Measurements from ENCODE around the gene RHBDD1.

The RHBDD1 gene, protein sequence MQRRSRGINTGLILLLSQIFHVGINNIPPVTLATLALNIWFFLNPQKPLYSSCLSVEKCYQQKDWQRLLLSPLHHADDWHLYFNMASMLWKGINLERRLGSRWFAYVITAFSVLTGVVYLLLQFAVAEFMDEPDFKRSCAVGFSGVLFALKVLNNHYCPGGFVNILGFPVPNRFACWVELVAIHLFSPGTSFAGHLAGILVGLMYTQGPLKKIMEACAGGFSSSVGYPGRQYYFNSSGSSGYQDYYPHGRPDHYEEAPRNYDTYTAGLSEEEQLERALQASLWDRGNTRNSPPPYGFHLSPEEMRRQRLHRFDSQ

GRCh38 chr2:226835796-226836547 lies at the start of gene RHBDD1:
RHBDD1 (plus strand) TSS chr2:226836054; CDS start chr2:226864694, 28,640 bp downstream.
- FAIRE-seq (peak; percentile 89), DNase-seq (ENCODE audit: insufficient read length, low spot score) (peak; percentile 82)
- peak; percentile 92 for TF ChIP-seq POLR2A (IDR thresholded peaks at IDR 0.05; ENCODE audit: low read depth, low read length)

- DNase-seq (ENCODE audit: insufficient read length, low spot score) (no peak), FAIRE-seq (no peak)
- TF ChIP-seq POLR2A (IDR thresholded peaks at IDR 0.05; ENCODE audit: low read depth, low read length), result no peak
These were observed 47.8 kb upstream of the RHBDD1 start for GRCh38 chr2:226788064-226788463.

- no peak for FAIRE-seq
- no peak for TF ChIP-seq POLR2A (IDR thresholded peaks at IDR 0.05; ENCODE audit: low read depth, low read length)
- no peak for DNase-seq (ENCODE audit: insufficient read length, low spot score)
These were observed 46.9 kb upstream of the RHBDD1 start for GRCh38 chr2:226788881-226789490.

DNA sequence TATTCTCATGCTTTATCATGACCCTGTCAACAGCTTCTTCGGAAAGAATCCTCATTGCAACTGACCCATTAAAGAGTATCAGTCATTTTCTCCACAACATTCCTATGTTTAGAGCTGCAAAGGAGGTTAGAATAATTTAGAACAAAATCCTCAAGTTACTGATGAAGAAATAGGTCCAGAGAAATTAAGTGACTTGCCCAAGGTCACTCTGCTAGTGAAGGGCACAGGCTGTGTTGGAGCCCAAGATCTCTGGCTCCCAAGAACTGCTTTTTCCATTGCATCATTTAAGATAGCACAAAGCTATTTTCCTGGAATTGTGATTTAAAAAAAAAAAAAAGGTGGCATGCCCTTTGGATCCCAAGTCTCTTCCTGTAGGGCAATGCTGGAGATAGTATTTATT lies 45.8 kb upstream of the RHBDD1 start:
- TF ChIP-seq POLR2A (IDR thresholded peaks at IDR 0.05; ENCODE audit: low read depth, low read length), result no peak
- DNase-seq (ENCODE audit: insufficient read length, low spot score) (no peak), FAIRE-seq (no peak)

GRCh38 chr2:226790431-226790830 lies 45.4 kb upstream of the RHBDD1 start:
- FAIRE-seq (no peak), DNase-seq (ENCODE audit: insufficient read length, low spot score) (no peak)
- no peak for TF ChIP-seq POLR2A (IDR thresholded peaks at IDR 0.05; ENCODE audit: low read depth, low read length)

DNA sequence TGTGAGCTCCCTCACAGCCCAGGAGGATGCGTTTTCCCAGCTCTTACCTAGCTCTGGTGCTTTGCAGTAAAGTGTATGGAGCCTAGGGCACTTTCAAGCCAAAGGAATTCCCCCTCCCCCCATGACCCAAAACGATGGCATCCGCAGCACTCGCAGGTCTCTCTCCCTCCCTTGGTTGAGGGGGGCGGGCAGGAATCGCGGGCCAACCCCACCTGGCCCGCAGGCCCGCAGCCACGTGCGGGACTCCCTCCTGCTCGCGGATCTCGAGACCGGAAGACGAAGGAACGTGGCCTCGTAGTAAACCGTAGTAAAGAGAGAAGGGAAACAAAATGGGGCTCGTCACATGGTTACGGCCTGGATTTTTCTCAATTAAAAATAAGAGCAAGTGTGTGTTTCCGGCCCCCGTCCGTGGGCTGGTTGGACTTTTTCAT lies 44.8 kb upstream of the RHBDD1 start:
- no peak for FAIRE-seq
- TF ChIP-seq POLR2A (IDR thresholded peaks at IDR 0.05; ENCODE audit: low read depth, low read length), result no peak
- DNase-seq (ENCODE audit: insufficient read length, low spot score), result no peak

DNA sequence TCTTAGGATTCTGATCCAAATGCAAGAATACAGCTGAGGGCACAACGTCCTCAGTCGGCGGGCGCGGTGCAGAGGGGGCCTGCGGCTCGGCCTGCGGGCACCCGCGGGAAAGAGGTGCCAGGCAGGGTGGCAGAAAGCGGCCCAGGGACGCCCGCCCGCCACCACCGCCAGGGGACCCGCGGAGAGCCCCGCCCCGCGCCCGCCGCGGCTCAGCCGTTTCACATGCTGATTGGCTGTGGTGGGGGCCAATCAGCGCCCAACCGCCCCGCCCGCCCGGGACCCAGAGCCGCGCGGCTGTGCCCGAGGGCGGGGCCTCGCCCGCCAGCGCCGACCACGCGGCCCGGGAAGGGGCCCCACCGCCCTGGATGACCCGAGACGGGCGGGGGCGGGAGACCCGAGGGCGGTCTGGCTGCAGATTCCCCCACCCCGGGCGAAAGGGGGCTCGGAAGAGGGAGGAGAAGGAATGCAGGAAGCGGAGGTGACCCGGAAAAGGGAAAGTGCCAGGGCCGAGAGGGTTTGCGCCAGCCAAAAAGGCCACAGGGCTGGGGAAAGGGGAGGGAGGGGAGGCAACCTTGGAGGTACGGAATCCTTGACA lies 44.3 kb upstream of the RHBDD1 start:
- peak; percentile 89 for DNase-seq (ENCODE audit: insufficient read length, low spot score)
- FAIRE-seq, result no peak

GRCh38 chr2:226792155-226792881 lies 43.5 kb upstream of the RHBDD1 start:
- no peak for DNase-seq (ENCODE audit: insufficient read length, low spot score)
- FAIRE-seq, result no peak
- no peak for TF ChIP-seq POLR2A (IDR thresholded peaks at IDR 0.05; ENCODE audit: low read depth, low read length)

More for the DNA sequence above, 44.3 kb upstream of the RHBDD1 start:
- TF ChIP-seq POLR2A (IDR thresholded peaks at IDR 0.05; ENCODE audit: low read depth, low read length), result peak; percentile 29; the same call in 1 of the 2 replicates

DNA sequence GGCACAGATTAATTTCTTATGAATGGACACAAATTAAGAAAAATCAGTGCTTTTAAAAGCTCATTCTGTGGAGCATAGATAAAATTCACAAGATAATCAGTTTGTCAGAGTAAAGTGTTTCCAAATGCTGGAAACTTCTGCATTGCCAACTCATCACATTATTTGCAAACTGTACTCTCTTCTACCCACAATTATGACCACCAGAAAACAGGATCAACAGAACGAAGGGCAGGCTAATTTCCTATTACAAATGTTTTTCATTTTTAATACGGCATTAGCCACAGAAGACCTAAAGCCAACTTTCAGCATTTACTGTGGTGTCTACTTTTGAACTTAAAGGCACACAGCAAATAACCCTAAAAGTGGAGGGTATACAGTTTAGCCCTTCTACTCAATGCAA lies 42.2 kb upstream of the RHBDD1 start:
- TF ChIP-seq POLR2A (IDR thresholded peaks at IDR 0.05; ENCODE audit: low read depth, low read length), result no peak
- FAIRE-seq (no peak), DNase-seq (ENCODE audit: insufficient read length, low spot score) (no peak)

DNA sequence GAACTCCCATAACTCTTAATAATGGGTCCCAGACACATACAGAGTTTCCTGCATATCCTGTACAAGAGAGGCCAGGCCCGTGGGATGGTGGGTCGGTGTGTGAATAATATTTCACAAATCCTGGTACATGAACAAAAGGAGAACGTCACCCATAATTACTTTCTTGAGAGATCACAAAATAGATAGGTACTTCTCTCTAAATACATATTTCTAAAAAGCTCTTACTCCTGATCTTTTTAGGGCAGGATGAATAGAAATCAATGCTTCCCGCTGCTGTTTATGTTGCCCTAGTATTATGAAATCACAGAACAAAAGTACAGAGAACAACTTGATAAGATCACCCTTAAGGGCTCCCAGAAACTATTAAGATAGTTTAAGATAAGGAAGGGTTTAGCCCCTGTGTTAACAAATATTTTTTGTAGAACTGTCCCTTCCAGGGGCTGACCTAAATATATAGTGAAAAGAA lies 41.6 kb upstream of the RHBDD1 start:
- no peak for DNase-seq (ENCODE audit: insufficient read length, low spot score)
- no peak for FAIRE-seq
- no peak for TF ChIP-seq POLR2A (IDR thresholded peaks at IDR 0.05; ENCODE audit: low read depth, low read length)

GRCh38 chr2:226794751-226795171 lies 41.1 kb upstream of the RHBDD1 start:
- no peak for TF ChIP-seq POLR2A (IDR thresholded peaks at IDR 0.05; ENCODE audit: low read depth, low read length)
- no peak for DNase-seq (ENCODE audit: insufficient read length, low spot score)
- peak; percentile 61 for FAIRE-seq

GRCh38 chr2:226795281-226796011 lies 40.4 kb upstream of the RHBDD1 start:
- FAIRE-seq (no peak), DNase-seq (ENCODE audit: insufficient read length, low spot score) (no peak)
- no peak for TF ChIP-seq POLR2A (IDR thresholded peaks at IDR 0.05; ENCODE audit: low read depth, low read length)

All from H54 (cell line).